Measurements from ENCODE around the gene GARIN3.

The GARIN3 gene

GRCh38 chr5:157143127-157143971 lies 22.7 kb downstream of the GARIN3 start:
- H3K27me3 ChIP-seq (ENCODE audit: low read length), result no peaks in the 10 kb centered on the region
- H3K36me3 ChIP-seq (ENCODE audit: low read length), result peaks cover 3% of the 10 kb centered on the region; the same call in 1 of the 2 replicates
- peak overlapping the region; percentile 66 for H3K27ac ChIP-seq (ENCODE audit: low read depth, low read length)
- no peaks in the 10 kb centered on the region for H3K9me2 ChIP-seq (replicated peaks; ENCODE audit: insufficient read depth, low read length)
- H3F3A ChIP-seq (ENCODE audit: insufficient read depth), result 0 out of 2 replicates have a peak, but pooled peaks cover 5% of the 10 kb centered on the region
- H3K9ac ChIP-seq (ENCODE audit: low read length), result peak overlapping the region; percentile 86
- no peak for TF ChIP-seq EZH2phosphoT487 (conservative IDR thresholded peaks at IDR 0.05; ENCODE audit: low read length)
- TF ChIP-seq, protein P1, sequence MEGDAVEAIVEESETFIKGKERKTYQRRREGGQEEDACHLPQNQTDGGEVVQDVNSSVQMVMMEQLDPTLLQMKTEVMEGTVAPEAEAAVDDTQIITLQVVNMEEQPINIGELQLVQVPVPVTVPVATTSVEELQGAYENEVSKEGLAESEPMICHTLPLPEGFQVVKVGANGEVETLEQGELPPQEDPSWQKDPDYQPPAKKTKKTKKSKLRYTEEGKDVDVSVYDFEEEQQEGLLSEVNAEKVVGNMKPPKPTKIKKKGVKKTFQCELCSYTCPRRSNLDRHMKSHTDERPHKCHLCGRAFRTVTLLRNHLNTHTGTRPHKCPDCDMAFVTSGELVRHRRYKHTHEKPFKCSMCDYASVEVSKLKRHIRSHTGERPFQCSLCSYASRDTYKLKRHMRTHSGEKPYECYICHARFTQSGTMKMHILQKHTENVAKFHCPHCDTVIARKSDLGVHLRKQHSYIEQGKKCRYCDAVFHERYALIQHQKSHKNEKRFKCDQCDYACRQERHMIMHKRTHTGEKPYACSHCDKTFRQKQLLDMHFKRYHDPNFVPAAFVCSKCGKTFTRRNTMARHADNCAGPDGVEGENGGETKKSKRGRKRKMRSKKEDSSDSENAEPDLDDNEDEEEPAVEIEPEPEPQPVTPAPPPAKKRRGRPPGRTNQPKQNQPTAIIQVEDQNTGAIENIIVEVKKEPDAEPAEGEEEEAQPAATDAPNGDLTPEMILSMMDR (IDR thresholded peaks at IDR 0.05; ENCODE audit: insufficient read depth, low read length, poor library complexity, severe bottlenecking), result no peak
- H3K9me3 ChIP-seq (ENCODE audit: insufficient read depth, low read length), result no peaks in the 10 kb centered on the region
- no peaks in the 10 kb centered on the region for H4K20me1 ChIP-seq (ENCODE audit: low read depth, low read length)
- peak overlapping the region; percentile 79 for H3K4me3 ChIP-seq (ENCODE audit: insufficient read depth, low read length, poor library complexity, severe bottlenecking)
- H2AFZ ChIP-seq (ENCODE audit: low read depth, low read length, severe bottlenecking), result peak overlapping the region; percentile 90
- peaks cover 35% of the 10 kb centered on the region for H3K79me2 ChIP-seq (ENCODE audit: insufficient read depth, low read length)
- peak overlapping the region; percentile 86 for H3K4me2 ChIP-seq (ENCODE audit: low read depth, low read length, poor library complexity, severe bottlenecking)

DNA sequence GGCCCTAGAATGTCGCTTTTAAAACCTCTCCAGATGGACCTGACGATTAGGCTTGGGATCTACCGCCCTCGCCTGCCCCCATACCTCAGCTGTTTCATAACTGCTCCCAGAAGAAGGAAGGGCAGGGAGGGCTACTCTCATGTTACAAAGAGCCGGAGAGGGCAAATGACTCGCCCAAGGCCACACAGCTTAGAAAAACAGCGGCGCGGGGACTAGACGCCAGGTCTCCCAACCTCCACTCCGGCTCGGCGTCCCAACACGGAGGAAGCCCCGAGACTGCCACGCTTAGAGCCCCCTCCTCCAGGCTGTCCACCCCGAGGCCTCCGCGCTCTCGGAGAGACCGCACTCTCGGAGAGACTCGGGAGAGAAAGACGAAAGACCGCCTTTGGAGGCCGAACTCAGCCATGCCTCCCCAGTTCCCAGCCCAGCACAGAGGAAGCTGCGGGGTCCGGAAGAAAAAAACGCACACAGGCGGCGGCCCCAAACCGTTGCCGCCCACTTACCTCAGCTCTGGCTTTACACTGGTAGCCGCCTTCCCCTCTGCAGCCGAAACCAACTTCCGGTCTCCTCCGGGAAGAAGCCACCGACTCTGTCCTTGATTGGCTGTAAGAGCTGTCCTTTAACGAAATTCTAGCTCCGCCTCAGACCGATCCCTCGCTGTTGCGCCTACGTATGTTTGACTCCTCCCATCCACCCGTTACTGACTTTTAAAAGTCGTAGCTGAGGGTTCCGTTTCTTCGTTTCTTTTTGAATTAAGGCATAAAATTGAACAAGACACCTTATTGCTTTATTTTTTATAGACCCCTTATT lies 23.5 kb downstream of the GARIN3 start, which contains the start of gene MED7:
Gene MED7 (minus strand): TSS at position 549 of the 810 bp plus-strand sequence. CDS start 3,434 bp downstream, outside the sequence.
- TF ChIP-seq, protein P1 (IDR thresholded peaks at IDR 0.05; ENCODE audit: insufficient read depth, low read length, poor library complexity, severe bottlenecking), result no peak
- no peak for TF ChIP-seq EZH2phosphoT487 (conservative IDR thresholded peaks at IDR 0.05; ENCODE audit: low read length)
- peak within 1 kb of the TSS; percentile 66 for H3K27ac ChIP-seq (ENCODE audit: low read depth, low read length)
- no peaks in the 10 kb centered on the region for H3K9me2 ChIP-seq (replicated peaks; ENCODE audit: insufficient read depth, low read length)
- H3K9me3 ChIP-seq (ENCODE audit: insufficient read depth, low read length), result no peaks in the 10 kb centered on the region
- H4K20me1 ChIP-seq (ENCODE audit: low read depth, low read length), result no peaks in the 10 kb centered on the region
- no peaks in the 10 kb centered on the region for H3K27me3 ChIP-seq (ENCODE audit: low read length)
- peak within 1 kb of the TSS; percentile 90 for H2AFZ ChIP-seq (ENCODE audit: low read depth, low read length, severe bottlenecking)
- peaks cover 35% of the 10 kb centered on the region for H3K79me2 ChIP-seq (ENCODE audit: insufficient read depth, low read length)
- H3K9ac ChIP-seq (ENCODE audit: low read length), result peak within 1 kb of the TSS; percentile 86
- H3K36me3 ChIP-seq (ENCODE audit: low read length), result peaks cover 11% of the 10 kb centered on the region
- H3K4me3 ChIP-seq (ENCODE audit: insufficient read depth, low read length, poor library complexity, severe bottlenecking), result peak within 1 kb of the TSS; percentile 79
- H3K4me2 ChIP-seq (ENCODE audit: low read depth, low read length, poor library complexity, severe bottlenecking), result peak within 1 kb of the TSS; percentile 87
- H3F3A ChIP-seq (ENCODE audit: insufficient read depth), result 0 out of 2 replicates have a peak, but pooled peaks cover 5% of the 10 kb centered on the region

GRCh38 chr5:157137691-157138090 lies 28.4 kb downstream of the GARIN3 start:
- Histone ChIP-seq H3K4me2 (ENCODE audit: low read depth, low read length, poor library complexity, severe bottlenecking) (no peak overlapping the region), H3F3A (ENCODE audit: insufficient read depth) (peaks cover 8% of the 10 kb centered on the region; the same call in 1 of the 2 replicates), H4K20me1 (ENCODE audit: low read depth, low read length) (no peaks in the 10 kb centered on the region), H3K27ac (ENCODE audit: low read depth, low read length) (no peak overlapping the region), H3K79me2 (ENCODE audit: insufficient read depth, low read length) (peaks cover 35% of the 10 kb centered on the region), H2AFZ (ENCODE audit: low read depth, low read length, severe bottlenecking) (no peak overlapping the region), H3K36me3 (ENCODE audit: low read length) (peaks cover 11% of the 10 kb centered on the region), H3K4me3 (ENCODE audit: insufficient read depth, low read length, poor library complexity, severe bottlenecking) (no peak overlapping the region), H3K9ac (ENCODE audit: low read length) (no peak overlapping the region), H3K9me3 (ENCODE audit: insufficient read depth, low read length) (no peaks in the 10 kb centered on the region), H3K27me3 (ENCODE audit: low read length) (no peaks in the 10 kb centered on the region), H3K9me2 (replicated peaks; ENCODE audit: insufficient read depth, low read length) (no peaks in the 10 kb centered on the region)
- no peak for TF ChIP-seq EZH2phosphoT487 (conservative IDR thresholded peaks at IDR 0.05; ENCODE audit: low read length)
- TF ChIP-seq, protein P1 (IDR thresholded peaks at IDR 0.05; ENCODE audit: insufficient read depth, low read length, poor library complexity, severe bottlenecking), result no peak

Measured in SU-DHL-6 (cell line).